Measurements from ENCODE around the gene C16orf87. TPM values are rescaled to one million over a fixed set of nuclear protein-coding genes. Genes with fewer than 3 reads are reported as not detected.

Gene C16orf87
- total RNA-seq, 1 donor from 2014 or later: 25.0 TPM

DNA sequence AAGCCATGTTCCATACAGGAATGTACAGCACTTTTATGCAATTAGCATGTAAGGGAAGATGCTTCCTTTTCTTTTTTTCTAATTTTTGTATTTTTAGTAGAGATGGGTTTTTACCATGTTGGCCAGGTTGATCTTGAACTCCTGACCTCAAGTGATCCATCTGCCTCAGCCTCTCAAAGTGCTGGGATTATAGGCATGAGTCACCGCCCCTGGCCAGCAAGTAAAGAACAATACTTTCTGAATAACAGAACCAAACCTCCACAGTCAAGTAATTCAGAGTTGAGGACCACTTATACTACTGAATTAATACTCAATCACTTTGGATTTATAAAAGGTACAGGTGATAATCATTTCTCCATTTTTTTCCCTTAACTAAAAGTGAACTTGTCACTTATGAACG is 13.0 kb downstream of the C16orf87 start:
- Histone ChIP-seq H3K27me3 (ENCODE audit: insufficient read depth, low read length) (no peaks in the 10 kb centered on the region), H4K20me1 (ENCODE audit: insufficient read depth, low read length) (peaks cover 61% of the 10 kb centered on the region), H3K27ac (ENCODE audit: low read depth, low read length) (no peak overlapping the region), H3K36me3 (ENCODE audit: insufficient read depth, low read length) (no peaks in the 10 kb centered on the region), H2AFZ (ENCODE audit: low read depth, low read length) (no peak overlapping the region), H3K9me3 (ENCODE audit: insufficient read depth, low read depth, low read length) (no peaks in the 10 kb centered on the region), H3K4me1 (ENCODE audit: insufficient read depth, low read length) (peaks cover 9% of the 10 kb centered on the region), H3K79me2 (ENCODE audit: insufficient read depth, low read length) (peaks cover 80% of the 10 kb centered on the region), H3K9ac (ENCODE audit: low read length) (no peak overlapping the region), H3K4me2 (ENCODE audit: low read length) (no peak overlapping the region), H3K4me3 (ENCODE audit: insufficient read depth, low read depth, low read length) (no peak overlapping the region)
- TF ChIP-seq, protein P1, sequence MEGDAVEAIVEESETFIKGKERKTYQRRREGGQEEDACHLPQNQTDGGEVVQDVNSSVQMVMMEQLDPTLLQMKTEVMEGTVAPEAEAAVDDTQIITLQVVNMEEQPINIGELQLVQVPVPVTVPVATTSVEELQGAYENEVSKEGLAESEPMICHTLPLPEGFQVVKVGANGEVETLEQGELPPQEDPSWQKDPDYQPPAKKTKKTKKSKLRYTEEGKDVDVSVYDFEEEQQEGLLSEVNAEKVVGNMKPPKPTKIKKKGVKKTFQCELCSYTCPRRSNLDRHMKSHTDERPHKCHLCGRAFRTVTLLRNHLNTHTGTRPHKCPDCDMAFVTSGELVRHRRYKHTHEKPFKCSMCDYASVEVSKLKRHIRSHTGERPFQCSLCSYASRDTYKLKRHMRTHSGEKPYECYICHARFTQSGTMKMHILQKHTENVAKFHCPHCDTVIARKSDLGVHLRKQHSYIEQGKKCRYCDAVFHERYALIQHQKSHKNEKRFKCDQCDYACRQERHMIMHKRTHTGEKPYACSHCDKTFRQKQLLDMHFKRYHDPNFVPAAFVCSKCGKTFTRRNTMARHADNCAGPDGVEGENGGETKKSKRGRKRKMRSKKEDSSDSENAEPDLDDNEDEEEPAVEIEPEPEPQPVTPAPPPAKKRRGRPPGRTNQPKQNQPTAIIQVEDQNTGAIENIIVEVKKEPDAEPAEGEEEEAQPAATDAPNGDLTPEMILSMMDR (IDR thresholded peaks at IDR 0.05; ENCODE audit: insufficient read depth, low read depth, low read length): no peak
- TF ChIP-seq EZH2 (IDR thresholded peaks at IDR 0.05; ENCODE audit: insufficient read depth, low read length): no peak
- no peak overlapping the region for H3K27ac Mint-ChIP-seq (ENCODE audit: unreplicated experiment)
- peaks cover 5% of the 10 kb centered on the region for H3K9me3 Mint-ChIP-seq (ENCODE audit: unreplicated experiment)
- H3K4me3 Mint-ChIP-seq (ENCODE audit: unreplicated experiment): no peak overlapping the region
- DNase-seq (ENCODE audit: low read depth) (peak; percentile 33), FAIRE-seq (no peak)
- peaks cover 9% of the 10 kb centered on the region for H3K36me3 Mint-ChIP-seq (ENCODE audit: low read depth, unreplicated experiment)
- no peaks in the 10 kb centered on the region for H3K4me1 Mint-ChIP-seq (ENCODE audit: low read depth, unreplicated experiment)
- H3K27me3 Mint-ChIP-seq (ENCODE audit: low read depth, unreplicated experiment): no peaks in the 10 kb centered on the region

DNA sequence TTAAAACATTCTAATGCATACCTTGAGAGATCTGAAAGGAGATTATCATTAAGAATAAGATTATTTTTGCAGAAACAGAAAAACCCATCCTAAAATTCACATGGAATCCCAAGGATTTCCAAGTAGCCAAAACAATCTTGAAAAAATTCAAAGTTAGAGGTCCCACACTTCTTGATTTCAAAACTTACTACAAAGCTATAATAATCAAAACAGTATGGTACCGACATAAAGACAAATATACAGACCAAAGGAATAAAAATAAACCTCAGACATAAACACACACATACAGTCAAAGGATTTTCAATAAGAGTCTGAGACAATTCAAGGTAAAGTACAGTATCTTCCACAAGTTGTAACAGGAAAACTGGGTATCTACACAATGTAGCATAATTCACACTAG is 16.2 kb downstream of the C16orf87 start:
- Histone ChIP-seq H3K27ac (ENCODE audit: low read depth, low read length) (no peak overlapping the region), H3K36me3 (ENCODE audit: insufficient read depth, low read length) (no peaks in the 10 kb centered on the region), H2AFZ (ENCODE audit: low read depth, low read length) (no peak overlapping the region), H3K4me3 (ENCODE audit: insufficient read depth, low read depth, low read length) (no peak overlapping the region), H3K79me2 (ENCODE audit: insufficient read depth, low read length) (peaks cover 84% of the 10 kb centered on the region), H4K20me1 (ENCODE audit: insufficient read depth, low read length) (peaks cover 68% of the 10 kb centered on the region), H3K9me3 (ENCODE audit: insufficient read depth, low read depth, low read length) (no peaks in the 10 kb centered on the region), H3K4me1 (ENCODE audit: insufficient read depth, low read length) (peaks cover 2% of the 10 kb centered on the region), H3K27me3 (ENCODE audit: insufficient read depth, low read length) (no peaks in the 10 kb centered on the region), H3K9ac (ENCODE audit: low read length) (no peak overlapping the region), H3K4me2 (ENCODE audit: low read length) (no peak overlapping the region)
- Mint-ChIP-seq H3K27me3 (ENCODE audit: low read depth, unreplicated experiment) (no peaks in the 10 kb centered on the region), H3K36me3 (ENCODE audit: low read depth, unreplicated experiment) (peaks cover 9% of the 10 kb centered on the region), H3K27ac (ENCODE audit: unreplicated experiment) (no peak overlapping the region), H3K4me1 (ENCODE audit: low read depth, unreplicated experiment) (no peaks in the 10 kb centered on the region), H3K4me3 (ENCODE audit: unreplicated experiment) (no peak overlapping the region), H3K9me3 (ENCODE audit: unreplicated experiment) (peaks cover 5% of the 10 kb centered on the region)
- DNase-seq (ENCODE audit: low read depth) (no peak), FAIRE-seq (peak; percentile 5)
- no peak for TF ChIP-seq EZH2 (IDR thresholded peaks at IDR 0.05; ENCODE audit: insufficient read depth, low read length)
- TF ChIP-seq, protein P1 (IDR thresholded peaks at IDR 0.05; ENCODE audit: insufficient read depth, low read depth, low read length): no peak

DNA sequence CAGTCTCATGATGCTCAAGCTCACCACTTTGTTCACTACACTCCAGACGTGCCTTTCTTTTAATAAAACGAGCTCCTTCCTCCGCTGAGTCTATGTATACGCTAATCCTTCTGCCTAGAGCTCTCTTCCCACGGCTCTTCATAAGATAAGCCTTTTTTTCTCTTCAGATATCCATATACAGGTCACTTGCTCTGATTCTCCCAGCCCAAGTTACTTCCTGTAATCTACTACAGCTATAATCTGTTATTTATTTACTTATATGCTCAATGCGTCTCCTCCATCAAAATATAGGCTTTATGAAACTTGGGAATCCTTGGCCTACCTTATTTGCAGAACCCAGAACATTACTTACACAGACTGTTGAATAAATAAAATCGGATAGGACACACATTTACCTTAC is 17.4 kb downstream of the C16orf87 start:
- Mint-ChIP-seq H3K9me3 (ENCODE audit: unreplicated experiment) (peaks cover 5% of the 10 kb centered on the region), H3K4me1 (ENCODE audit: low read depth, unreplicated experiment) (no peaks in the 10 kb centered on the region), H3K27me3 (ENCODE audit: low read depth, unreplicated experiment) (no peaks in the 10 kb centered on the region), H3K4me3 (ENCODE audit: unreplicated experiment) (no peak overlapping the region), H3K36me3 (ENCODE audit: low read depth, unreplicated experiment) (peaks cover 7% of the 10 kb centered on the region), H3K27ac (ENCODE audit: unreplicated experiment) (no peak overlapping the region)
- Histone ChIP-seq H3K9me3 (ENCODE audit: insufficient read depth, low read depth, low read length) (no peaks in the 10 kb centered on the region), H2AFZ (ENCODE audit: low read depth, low read length) (no peak overlapping the region), H3K27me3 (ENCODE audit: insufficient read depth, low read length) (no peaks in the 10 kb centered on the region), H3K36me3 (ENCODE audit: insufficient read depth, low read length) (no peaks in the 10 kb centered on the region), H3K4me2 (ENCODE audit: low read length) (no peak overlapping the region), H3K79me2 (ENCODE audit: insufficient read depth, low read length) (peaks cover 82% of the 10 kb centered on the region), H3K27ac (ENCODE audit: low read depth, low read length) (no peak overlapping the region), H3K9ac (ENCODE audit: low read length) (no peak overlapping the region), H3K4me1 (ENCODE audit: insufficient read depth, low read length) (peaks cover 5% of the 10 kb centered on the region), H3K4me3 (ENCODE audit: insufficient read depth, low read depth, low read length) (no peak overlapping the region), H4K20me1 (ENCODE audit: insufficient read depth, low read length) (peaks cover 72% of the 10 kb centered on the region)
- TF ChIP-seq EZH2 (IDR thresholded peaks at IDR 0.05; ENCODE audit: insufficient read depth, low read length): no peak
- TF ChIP-seq, protein P1 (IDR thresholded peaks at IDR 0.05; ENCODE audit: insufficient read depth, low read depth, low read length): no peak
- FAIRE-seq: no peak
- DNase-seq (ENCODE audit: low read depth): no peak

All from astrocyte (in vitro differentiated cells and primary cell).